EH (cell line): ENCODE data around the gene PEAR1.
A peak's percentile ranks its signal among the peaks of the same experiment; 100 is the strongest.

Experiments used
- DNase-seq: peaks from one replicate; pipeline ENCODE4 v3.0.0-alpha.2; 2015; ENCODE audit warnings: low read depth

PEAR1 gene

DNA sequence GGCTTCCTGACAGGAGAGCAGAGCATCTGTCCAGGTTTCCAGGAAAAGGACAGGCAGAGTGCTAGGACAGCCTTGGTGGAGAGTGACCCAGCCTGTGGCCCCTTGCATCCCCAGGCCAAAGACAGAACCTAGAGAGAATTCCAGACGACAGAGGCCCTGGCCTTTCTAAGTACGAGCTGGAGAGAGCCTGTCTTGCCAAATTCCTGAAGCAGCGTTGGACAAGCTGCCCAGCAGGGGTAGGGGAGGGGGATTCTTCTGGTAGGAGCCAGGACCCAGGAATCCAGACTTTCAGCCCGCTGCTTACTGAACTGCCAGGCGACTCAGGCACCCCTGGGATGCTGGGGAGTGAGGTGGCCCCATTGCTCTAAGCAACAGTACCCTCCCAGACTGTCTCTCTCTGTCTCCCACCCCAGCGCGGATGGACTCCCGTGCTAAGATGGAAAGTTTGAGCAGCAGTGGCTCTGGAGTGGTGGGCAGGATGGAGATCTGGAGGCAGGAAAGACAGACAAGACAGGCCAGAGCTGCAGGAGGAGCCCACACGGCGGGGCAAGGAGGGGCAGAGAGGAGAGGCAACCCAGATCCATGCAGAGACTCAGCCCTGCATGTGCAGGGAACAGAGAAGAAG is 8.8 kb upstream of the PEAR1 start:
- DNase-seq = no peak

DNA sequence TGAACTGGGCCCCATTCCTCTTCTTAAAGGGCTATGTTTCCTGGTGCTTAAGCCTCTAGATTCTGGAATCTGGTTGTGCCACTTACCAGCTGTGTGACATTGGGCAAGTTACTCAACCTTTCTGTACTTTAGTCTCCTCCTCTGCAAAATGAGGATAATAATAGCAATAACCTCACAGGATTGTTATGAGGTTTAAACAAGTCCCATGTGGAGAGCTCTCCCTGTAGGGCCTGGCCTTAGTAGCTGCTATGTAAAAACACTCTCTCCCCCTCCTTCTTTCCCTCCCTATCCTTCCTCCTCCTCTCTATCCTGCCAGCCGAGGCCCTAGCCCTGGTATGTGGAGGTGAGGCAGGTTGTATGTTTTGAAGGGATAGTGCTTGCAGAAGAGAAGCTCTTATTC is 8.2 kb upstream of the PEAR1 start:
- DNase-seq = peak; percentile 30

DNA sequence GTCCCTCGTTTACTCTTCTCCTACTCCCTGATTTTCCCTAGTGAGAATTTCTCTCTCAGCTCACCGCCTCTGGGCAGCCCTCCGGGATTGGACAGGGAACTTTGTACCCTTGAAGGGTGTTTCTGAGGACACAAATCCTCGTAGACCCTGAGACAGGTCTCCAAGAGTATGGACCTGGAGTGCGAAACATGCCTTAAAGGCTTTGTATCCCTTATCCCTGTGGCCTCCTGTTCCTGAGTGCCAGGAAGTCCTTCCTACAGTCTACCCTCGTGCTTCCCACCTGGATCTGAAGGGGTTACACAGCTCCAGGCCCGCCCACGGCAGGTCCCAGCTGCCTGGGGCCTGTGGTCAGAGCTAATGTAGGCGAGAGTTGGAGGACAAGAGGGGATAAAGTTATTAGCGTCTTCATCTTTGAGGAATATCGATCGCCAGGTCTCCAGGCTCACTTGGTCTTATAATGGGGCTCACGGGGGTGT is 7.6 kb upstream of the PEAR1 start:
- no peak for DNase-seq

DNA sequence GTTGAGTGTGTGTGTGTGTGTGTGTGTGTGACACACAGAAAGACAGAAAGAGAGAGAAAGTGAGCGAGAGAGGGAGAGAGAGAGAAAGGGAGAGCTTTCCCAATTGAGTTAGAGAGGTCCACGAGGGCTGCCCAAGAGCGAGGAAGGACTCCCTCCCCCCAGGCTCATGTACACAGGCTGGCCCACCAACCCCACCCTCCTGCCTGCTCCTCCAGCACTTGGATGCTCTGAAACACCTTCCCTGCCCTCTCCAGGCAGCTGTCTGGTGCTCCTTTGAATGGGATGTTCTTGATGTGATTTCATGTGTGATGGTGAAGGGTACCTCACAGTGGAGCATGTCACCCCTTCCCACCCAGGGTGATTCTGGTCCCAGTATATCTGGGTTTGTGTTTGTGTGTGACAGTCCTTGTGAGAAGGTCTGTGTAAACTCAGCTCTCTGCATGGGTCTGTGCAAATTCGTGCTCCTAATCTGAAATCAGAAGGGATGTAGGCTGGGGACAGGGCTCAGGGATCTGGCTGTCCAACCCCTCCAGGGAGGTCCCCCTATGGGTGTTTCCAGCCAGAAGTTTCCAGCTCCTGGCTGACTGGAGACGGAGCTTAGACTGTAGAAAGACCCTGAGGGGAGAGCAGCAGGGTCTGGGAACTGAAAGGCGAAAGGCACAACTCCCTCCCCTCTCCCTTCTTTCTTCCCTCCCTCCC is 6.8 kb upstream of the PEAR1 start:
- no peak for DNase-seq

DNA sequence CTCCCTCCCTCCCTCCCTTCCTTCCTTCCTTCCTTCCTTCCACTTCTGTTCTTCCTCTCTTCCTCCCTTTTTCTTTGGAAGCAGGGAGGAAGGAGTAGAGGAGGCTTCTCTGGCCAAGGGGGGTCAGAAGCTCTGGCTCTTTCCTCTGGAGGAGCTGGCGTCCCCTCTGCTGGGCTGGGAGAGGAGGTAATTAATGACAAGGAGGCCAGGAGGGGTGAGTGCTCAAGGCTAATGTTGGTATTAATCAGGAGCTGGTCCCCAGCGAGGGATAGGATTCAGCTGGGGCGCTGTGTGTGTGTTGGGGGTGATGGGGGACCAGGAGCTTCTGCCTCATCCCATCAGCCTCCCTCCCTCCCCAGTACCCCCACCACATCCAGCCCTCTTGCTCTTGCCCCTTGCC is 6.2 kb upstream of the PEAR1 start:
- no peak for DNase-seq

DNA sequence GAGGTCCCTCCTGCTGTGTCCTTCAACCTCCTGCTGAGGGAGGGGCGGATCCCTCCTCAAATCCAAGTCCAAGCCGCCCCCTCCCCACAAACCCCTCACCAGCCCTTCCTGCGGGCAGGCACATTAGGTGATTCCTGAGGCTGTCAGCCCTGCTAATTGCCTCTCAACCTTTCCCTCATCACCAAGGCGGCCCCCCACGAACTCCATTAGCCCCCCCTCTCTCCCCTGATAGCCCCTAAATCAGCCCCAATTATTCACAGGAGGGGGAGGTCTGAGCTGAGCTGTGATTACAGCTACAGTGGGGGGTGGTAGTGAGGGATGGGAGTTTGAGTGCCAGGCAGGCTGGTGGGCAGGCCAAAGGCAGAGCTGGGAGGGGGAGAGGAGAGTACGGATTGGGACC is 5.8 kb upstream of the PEAR1 start:
- DNase-seq = no peak

DNA sequence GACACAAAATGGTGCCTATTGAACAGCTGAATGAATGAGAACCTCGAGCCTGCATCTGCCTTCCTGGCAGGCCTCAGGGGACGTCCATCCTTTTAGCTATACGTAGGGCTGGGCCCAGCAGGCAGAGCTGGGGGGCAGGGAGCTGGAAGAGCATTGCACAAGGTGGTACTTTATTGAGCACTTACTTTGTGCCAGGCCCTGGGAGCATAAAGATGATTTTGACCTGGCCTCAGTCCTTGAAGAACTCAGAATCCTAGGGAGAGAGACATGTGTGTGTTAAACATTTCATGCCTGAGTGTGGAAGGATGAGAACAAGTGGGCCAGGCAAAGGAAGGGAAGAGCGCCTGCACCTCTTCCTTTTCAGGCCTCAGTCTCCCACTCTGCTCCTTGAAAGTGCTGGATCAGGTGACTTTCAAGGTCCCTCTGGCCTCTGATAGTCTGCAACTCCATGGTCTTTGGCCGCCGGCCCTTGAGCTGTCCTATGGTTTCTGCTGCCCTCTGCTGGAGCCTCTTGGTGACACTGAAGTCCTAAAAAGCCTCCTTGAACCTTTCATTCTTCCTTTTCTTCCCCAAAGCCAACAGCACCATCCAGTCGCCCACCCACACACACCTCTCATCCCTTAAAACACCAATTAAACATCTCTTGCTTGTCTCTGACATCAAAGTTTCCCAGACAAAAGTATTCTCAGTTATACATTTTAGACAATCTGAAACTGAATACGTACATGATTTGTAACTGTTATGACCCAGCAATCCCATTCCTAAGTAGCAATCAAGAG is 3.5 kb upstream of the PEAR1 start:
- DNase-seq = peak; percentile 78

DNA sequence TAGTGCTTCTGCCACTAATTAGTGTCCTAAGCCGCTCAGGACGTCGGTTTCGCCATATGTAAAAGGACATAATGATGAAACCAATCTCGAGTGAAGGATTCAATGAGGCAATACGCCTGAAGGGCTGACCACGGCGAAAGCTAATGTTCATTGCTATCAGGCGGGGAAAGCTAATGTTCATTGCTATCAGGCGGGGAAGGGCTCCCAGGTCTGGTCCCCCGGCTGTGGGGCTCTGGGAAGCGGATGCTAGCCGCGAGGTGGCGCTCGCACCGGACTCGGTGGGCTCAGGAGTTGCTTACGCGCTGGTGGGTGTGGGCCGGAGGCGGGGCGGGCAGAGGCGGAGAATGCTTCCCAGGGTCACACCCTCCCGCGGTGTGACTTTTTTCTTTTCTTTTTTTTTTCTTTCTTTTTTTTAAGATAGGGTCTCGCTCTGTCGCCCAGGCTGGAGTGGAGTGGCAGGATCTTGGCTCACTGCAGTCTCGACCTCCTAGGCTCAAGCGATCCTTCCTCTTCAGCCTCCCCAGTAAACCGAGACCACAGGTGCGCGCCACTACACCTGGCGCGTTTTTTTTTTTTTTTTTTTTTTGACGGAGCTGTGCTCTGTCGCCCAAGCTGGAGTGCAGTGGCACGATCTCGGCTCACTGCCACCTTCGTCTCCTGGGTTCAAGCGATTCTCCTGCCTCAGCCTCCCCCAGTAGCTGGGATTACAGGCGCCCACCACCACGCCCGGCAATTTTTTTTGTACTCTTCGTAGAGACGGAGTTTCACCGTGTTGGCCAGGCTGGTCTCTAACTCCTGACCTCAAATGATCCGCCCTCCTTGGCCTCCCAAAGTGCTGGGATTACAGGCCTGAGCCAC is 1.1 kb upstream of the PEAR1 start:
- DNase-seq = peak; percentile 89

DNA sequence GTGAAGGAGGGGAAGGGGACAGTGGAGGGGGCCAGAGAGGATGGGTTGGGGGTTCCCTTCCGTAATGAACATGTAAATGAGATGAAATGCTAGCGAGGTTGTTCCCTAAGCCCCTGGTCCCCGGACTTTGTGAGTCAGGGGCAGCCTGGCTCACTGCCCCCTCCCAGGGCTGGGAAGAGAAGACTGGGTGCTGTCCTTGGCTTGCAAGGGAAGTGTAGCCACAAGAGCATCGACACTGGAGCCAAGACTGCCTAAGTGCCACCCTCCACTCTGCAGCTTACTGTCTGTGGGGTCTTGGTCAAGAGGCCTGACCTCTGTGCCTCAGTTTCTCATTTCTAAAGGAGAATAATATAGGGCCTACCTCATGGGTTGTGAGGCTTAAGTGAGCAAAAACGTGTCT is 483 bp downstream of the PEAR1 start:
- peak; percentile 45 for DNase-seq

DNA sequence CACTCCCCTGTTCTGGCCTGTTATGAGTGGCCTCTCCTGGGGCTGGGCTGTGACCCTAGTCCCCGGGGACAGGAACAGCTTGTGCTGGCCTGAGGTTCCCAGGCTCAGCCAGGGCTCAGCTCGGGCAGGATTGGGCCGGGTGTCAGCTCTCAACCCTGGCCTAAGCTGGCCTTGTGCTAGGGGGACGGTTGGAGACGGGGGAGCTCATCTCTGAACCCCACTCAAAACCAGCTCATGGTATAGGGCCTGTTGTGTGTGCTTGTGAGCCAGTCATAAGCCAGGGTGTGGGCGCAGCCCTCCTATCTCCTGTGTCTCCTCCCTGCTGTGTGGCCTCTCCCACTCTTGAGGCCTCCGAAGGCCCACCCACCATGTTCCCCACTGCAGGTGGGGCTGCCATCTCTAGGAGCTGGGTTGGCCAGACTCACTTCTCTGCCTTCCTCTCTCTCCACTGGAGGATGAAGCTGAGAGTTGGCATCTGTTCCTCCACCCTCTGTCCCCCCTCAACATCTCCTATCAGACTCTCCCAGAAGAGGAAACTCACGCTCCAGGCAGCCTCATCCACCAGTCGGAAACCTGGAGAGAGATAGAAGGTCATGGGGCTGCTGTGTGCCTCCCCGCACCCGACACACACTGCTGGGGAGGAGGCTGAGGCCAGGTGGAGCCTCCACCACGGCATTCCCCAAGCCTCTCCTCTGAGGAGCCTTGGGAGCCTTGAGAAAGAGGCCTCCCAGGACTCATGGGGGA is 1.4 kb downstream of the PEAR1 start:
- DNase-seq = peak; percentile 56

DNA sequence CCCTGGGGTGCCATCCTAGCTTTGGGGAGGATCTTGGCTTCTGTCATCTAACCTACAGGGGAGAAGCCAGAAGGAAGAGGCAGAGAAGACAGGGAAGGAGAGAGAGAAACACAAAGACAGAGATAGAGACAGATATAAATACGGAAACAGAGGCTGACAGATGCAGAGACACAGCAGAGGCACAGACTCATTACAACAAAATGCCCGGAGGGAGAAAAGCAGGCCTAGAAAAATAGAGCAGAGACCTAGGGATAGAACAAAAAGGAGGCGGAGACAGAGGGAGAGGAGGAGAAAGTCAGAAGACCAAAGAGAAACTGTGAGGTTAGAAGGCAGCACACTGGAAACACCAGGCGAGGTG is 1.9 kb downstream of the PEAR1 start:
- peak; percentile 89 for DNase-seq

DNA sequence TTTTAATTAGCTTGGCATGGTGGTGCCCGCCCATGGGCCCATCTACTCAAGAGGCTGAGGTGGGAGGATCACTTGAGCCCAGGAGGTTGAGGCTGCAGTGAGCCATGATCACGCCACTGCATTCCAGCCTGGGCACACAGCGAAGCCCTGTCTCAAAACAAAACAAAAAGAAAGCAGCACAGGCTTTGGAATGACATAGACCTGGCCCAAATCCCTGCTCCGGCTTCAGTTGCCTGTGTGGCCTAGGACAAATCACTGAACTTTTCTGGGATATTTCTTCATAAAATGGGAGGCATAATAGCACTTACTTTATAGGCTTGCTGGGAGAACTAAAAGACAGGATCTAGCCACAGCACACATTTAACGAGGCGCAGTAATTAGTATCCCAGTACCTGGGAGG is 2.4 kb downstream of the PEAR1 start:
- DNase-seq = peak; percentile 24

DNA sequence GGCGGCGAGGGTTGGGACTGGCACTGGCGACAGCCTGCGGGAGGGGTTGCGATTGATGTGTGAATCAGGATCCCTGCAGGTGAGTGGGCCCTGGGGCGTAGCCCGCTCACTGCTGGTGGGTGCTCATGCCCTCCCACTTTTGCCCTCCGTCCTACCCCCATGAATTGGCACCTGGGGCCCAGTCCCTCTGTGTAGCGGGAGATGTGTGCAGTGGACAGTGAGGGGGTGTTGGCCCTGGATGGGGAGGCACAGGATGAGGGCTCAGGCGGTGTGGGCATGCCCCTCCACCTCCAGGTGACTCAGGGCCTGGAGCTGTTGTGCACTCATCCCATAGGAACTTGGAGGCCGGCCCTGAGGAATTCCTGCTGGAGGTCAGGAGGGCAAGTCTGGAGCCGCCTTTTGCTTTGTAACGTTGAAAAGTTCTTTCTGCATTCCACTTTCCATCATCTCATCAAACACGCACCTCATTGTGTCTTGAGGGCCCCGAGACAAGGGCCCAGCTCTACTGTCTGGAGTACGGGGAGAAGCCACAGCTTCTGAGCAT is 3.0 kb downstream of the PEAR1 start:
- DNase-seq = peak; percentile 98

DNA sequence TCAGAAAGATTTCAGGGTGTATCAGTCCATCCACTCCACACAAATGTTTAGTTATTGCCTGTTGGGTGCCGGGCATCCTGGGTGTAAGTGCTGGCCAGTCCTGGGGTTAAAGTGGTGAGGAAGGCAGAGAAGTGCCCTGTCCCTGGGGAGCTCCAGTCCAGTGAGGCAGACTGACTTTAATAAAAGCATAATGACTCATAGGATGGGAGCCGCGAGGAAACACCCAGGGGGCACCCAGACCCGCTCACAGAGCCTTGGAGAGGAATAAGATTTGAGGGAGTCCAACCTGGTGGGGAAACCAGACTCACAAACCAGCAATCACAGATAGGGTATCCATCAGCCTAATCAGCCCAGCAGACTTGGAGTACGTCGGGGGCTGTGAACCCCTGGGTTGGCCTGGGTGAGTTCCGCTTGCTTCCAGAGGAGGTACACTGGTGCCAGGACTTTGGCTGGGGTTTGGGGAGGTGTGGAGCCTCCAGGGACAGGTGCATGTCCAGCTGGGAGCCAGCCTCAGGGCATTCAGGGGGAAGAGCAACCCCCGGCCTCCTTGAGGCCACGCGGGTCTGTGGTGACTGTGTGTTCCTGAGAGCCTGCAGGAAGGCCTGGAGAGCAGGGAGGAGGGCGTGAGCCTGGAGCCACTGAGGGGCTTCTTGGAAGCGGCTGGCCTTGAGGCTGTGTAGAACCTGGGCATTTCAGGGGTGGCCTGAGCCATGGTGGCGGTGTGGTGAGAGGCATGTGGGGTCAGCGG is 3.7 kb downstream of the PEAR1 start:
- DNase-seq = peak; percentile 88

DNA sequence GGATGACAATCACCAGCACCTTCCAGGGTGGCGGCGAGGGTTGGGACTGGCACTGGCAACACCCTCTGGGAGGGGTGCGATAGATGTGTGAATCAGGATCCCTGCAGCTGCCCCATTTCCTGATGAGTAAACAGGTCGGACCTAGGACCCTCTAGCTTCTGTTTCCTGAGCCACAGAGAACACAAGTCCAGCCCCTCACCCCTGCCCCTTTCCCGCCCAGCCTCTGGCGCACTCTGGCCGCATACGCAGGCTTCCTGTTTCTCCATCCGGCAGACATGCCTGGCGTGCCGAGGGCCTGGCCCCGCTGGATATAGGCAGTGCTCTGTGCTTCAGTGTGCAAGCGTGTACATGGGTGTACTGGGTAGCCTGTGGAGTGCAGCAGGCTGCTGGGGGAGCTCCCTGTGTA is 4.6 kb downstream of the PEAR1 start:
- DNase-seq = peak; percentile 82

DNA sequence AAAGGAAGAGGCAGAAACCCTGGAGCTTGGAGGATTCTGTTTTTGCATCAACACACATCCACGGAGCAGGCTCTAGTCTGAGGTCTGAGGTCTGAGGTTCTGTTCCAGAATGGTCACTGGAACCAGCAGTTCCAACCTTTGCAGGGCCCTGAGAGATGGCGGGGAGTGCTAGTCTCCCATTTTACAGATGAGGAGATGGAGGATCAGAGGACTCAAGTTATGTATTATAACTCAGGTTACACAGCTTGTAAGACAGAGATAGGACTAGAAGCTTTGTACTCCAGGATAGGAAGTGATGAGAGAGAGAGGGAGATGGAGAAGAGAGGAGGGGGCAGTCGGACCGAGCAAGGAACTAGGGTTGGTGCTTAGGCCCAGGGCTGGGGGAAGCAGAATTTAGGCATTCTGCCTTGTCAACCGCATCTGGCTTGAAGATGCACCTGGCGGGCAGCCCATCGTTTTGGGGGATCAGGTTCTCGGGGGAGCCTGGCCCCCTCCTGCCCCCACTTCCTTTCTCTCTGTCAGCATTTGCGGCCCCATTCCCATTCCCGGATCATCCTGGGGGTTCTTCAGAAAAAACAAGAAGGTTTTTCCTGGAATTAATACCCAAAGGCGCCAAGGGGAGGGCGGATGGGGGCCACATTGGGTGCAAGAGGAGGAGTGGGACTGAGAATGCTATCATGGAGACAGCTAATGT is 5.6 kb downstream of the PEAR1 start:
- DNase-seq = no peak

DNA sequence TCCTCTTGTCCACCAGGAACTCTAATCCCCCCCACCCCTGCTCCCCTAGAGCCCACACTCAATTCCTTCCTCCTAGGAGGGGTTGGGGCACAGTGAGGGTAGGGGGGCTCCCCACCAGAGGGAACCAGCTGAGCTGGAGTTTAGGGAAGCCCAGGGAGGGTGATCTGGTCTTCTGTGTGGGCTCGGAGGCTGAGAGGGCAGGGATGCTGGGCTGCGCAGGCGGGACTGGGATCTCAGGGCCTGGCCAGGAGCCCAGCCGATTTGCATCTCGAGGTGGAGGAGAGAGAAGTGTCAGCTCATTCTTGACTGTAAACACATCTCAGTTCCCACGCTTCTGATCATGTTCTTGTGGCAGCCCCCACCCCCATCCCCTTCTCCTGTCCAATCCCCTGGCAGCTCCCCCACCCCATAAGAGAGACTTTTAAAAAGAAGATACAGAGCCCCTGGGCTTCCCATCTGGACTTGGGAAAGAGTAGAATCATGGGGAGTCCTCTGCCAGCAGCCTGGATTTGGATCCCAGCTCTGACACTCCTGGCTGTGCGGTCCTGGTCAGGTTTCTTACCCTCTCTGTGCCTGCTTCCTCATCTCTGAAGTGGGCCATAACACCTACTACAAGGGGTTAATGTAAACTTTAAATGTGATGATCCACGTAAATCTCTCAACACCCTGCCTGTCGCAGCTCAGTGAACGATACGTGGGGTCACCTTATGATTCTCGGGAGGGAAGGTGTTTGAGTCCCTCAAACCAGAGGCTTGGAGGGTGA is 6.6 kb downstream of the PEAR1 start:
- DNase-seq = peak; percentile 66

DNA sequence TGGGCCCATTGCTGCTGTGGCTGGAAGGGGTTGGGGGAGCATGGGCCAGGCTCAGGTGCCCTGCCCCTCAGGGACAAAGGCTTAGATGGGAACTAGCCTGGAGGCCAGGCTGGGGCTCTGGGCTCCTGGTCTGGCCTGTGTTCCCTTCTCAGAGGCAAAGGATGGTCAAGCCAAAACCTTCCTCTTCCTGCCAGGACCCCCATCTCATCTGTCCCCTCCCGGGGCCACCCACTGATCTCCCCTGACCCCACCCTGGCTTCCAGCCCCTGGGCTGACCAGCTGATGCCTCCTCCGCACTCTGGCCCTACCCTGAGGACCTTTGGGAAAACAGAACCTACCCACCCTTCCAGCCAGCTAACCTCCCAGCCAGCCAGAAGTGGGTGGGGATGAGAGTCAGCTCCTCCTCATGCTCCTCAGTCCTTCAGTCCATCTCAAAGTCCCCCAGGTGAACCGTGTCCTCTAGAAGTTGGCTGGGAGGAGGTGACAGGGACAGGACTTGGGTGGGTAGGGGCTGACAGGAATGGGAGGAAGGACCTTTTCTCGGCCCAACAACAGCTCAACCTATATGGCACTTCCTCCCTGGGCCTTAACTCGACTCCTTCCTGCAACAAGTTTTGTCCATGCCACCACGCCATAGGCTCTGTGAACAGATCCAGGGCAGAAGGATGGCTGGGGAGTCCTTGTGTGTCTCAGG is 7.5 kb downstream of the PEAR1 start:
- DNase-seq = no peak

DNA sequence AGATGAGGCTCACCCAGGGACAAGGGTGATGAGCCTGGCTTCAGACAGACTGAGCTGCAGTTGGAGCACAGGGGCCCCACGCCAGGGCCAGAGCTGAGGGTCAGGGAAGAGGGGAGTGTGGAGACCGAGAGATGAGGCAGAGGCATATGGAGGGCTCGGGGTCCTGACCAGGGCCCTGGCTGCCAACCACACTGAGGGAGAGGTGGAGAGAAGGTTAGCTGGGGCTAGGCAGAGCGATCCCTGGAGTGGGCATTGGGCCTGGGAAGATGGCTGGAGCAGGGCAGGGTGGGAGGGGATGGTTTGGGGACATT is 8.0 kb downstream of the PEAR1 start:
- no peak for DNase-seq
